ENCODE measurements around the gene FAM25G. TPM values are rescaled to one million over a fixed set of nuclear protein-coding genes. Genes with fewer than 3 reads are reported as not detected.

The FAM25G gene
- total and polyA plus RNA-seq, 2 of the 8 experiments (the other 6 are each of a cell fraction or from before 2014, with no cell fraction given) = not detected

- no peak for DNase-seq (ENCODE audit: low read depth in 1 of 2, low spot score in 2 of 2)
- TF ChIP-seq PHF8 (conservative IDR thresholded peaks at IDR 0.05; ENCODE audit: low read depth, low read length) (no peak), EP300 (IDR thresholded peaks at IDR 0.05; ENCODE audit: borderline replicate concordance in 1 of 2, low read depth in 2 of 2, low read length in 2 of 2) (no peak), MAFK (IDR thresholded peaks at IDR 0.05; ENCODE audit: low read depth, low read length) (no peak)
Observed at GRCh38 chr10:47444047-47444446, 47.5 kb downstream of the FAM25G start.

More at GRCh38 chr10:47444047-47444446, 47.5 kb downstream of the FAM25G start:
- Histone ChIP-seq H3K9ac (replicated peaks in 1 of 4; ENCODE audit: extremely low read depth in 1 of 4, low read depth in 3 of 4, low read length in 3 of 4) (no peak overlapping the region), H3K79me1 (ENCODE audit: low read depth, low read length) (no peaks in the 10 kb centered on the region), H2AK5ac (ENCODE audit: low read depth, low read length) (no peak overlapping the region), H3K23ac (ENCODE audit: insufficient read length) (no peak overlapping the region), H4K20me1 (replicated peaks in 1 of 2; ENCODE audit: control insufficient read depth in 1 of 2, insufficient read depth in 2 of 2, low read length in 2 of 2) (peaks cover 0 to 9% of the 10 kb centered on the region in 2 experiments), H2BK12ac (ENCODE audit: low read depth, low read length) (no peak overlapping the region), H2BK5ac (ENCODE audit: low read depth, low read length) (no peak overlapping the region), H3K36me3 (ENCODE audit: control insufficient read depth in 2 of 4, insufficient read depth in 4 of 4, low read length in 3 of 4) (no peaks in the 10 kb centered on the region), H3K27me3 (replicated peaks in 1 of 4; ENCODE audit: control insufficient read depth in 3 of 4, extremely low read depth in 1 of 4, insufficient read depth in 3 of 4, low read length in 3 of 4) (no peaks in the 10 kb centered on the region), H3K79me2 (ENCODE audit: control insufficient read depth in 1 of 2, insufficient read depth in 2 of 2, low read length in 2 of 2) (no peaks in the 10 kb centered on the region), H3K23me2 (ENCODE audit: low read depth, low read length) (peaks cover 11% of the 10 kb centered on the region), H3K4me2 (ENCODE audit: insufficient read depth in 1 of 2, low read depth in 2 of 2, low read length in 2 of 2) (no peak overlapping the region), H3K4me3 (ENCODE audit: extremely low read depth in 1 of 4, insufficient read depth in 2 of 4, low read depth in 3 of 4, low read length in 4 of 4) (no peak overlapping the region), H3K14ac (ENCODE audit: insufficient read length) (no peak overlapping the region), H3K4ac (replicated peaks; ENCODE audit: insufficient read length, low read depth, low read length) (no peak overlapping the region), H3K9me3 (ENCODE audit: insufficient read depth in 2 of 2, low read depth in 1 of 2, low read length in 1 of 2) (no peaks in the 10 kb centered on the region), H3K56ac (replicated peaks; ENCODE audit: insufficient read length, low read depth, low read length) (no peak overlapping the region), H2BK15ac (ENCODE audit: low read length) (no peak overlapping the region), H2AFZ (ENCODE audit: low read length) (no peak overlapping the region), H2BK20ac (ENCODE audit: low read length) (no peak overlapping the region), H4K5ac (ENCODE audit: insufficient read length, low read depth, low read length) (no peak overlapping the region), H4K8ac (ENCODE audit: extremely low read depth, insufficient read depth, low read length) (no peak overlapping the region), H3K27ac (ENCODE audit: low read depth, low read length) (no peak overlapping the region), H2BK120ac (replicated peaks; ENCODE audit: low read depth, low read length) (no peak overlapping the region), H3K4me1 (replicated peaks in 1 of 4; ENCODE audit: control insufficient read depth in 3 of 4, insufficient read depth in 4 of 4, low read length in 3 of 4) (no peaks in the 10 kb centered on the region), H3K18ac (ENCODE audit: extremely low read depth, low read length) (no peak overlapping the region), H4K91ac (replicated peaks; ENCODE audit: insufficient read length, low read length) (no peak overlapping the region)
- no peak for FAIRE-seq
- POLR2A ChIA-PET (ENCODE audit: partially characterized antibody) = no interaction called here
- CTCF ChIA-PET (ENCODE audit: partially characterized antibody) = no interaction called here
- WGBS, 2 experiments (ENCODE audit: extremely low coverage in 1 of 2, insufficient coverage in 1 of 2, insufficient read length in 1 of 2, insufficient replicate concordance in 2 of 2, low coverage in 1 of 2, low lambda C conversion rate in 2 of 2, missing lambda C conversion rate in 1 of 2) = 94% methylated on average over 2 of the region's 2 CpGs; no CpG with 5 or more reads in 1 of the 2 experiments
